HG03342 (cell line): ENCODE results near the gene MRPL58.

Experiments
- ATAC-seq: cut with Tn5 transposase; IDR thresholded peaks from one replicate; pipeline ENCODE4 v1.9.1; 2021; ENCODE audit warnings: mild to moderate bottlenecking, moderate library complexity; ENCODE audit not compliant: unreplicated experiment

MRPL58 gene

GRCh38 chr17:75046407-75047289 is 34.2 kb downstream of the MRPL58 start, which contains the start of the genes ATP5PD and KCTD2:
ATP5PD (minus strand) TSS chr17:75046969; CDS start chr17:75042650, 4,319 bp downstream.
KCTD2 (plus strand) TSS chr17:75047225; CDS start chr17:75047251, 26 bp downstream.
- peak; percentile 93 for ATAC-seq

GRCh38 chr17:75047398-75048098 is 35.1 kb downstream of the MRPL58 start:
- peak; percentile 12 for ATAC-seq

- no peak for ATAC-seq
These were observed 35.9 kb downstream of the MRPL58 start for GRCh38 chr17:75048249-75048878.

GRCh38 chr17:75049057-75049456 is 36.6 kb downstream of the MRPL58 start:
- ATAC-seq: no peak

GRCh38 chr17:75049706-75050105 is 37.2 kb downstream of the MRPL58 start:
- ATAC-seq: no peak

- ATAC-seq: no peak
These were observed 39.5 kb downstream of the MRPL58 start for GRCh38 chr17:75051941-75052340.

- ATAC-seq: no peak
These were observed 47.2 kb downstream of the MRPL58 start for GRCh38 chr17:75059369-75060345.

- ATAC-seq: no peak
These were observed 48.1 kb downstream of the MRPL58 start for GRCh38 chr17:75060434-75061054.

GRCh38 chr17:75061055-75061438 is 48.6 kb downstream of the MRPL58 start:
- no peak for ATAC-seq

GRCh38 chr17:75061618-75062017 is 49.1 kb downstream of the MRPL58 start:
- no peak for ATAC-seq

- no peak for ATAC-seq
These were observed 50.7 kb downstream of the MRPL58 start for GRCh38 chr17:75063201-75063600.

GRCh38 chr17:75063626-75064025 is 51.2 kb downstream of the MRPL58 start:
- no peak for ATAC-seq

GRCh38 chr17:75064040-75064439 is 51.6 kb downstream of the MRPL58 start:
- no peak for ATAC-seq

- no peak for ATAC-seq
These were observed 52.0 kb downstream of the MRPL58 start for GRCh38 chr17:75064460-75064859.

- ATAC-seq: no peak
These were observed 52.5 kb downstream of the MRPL58 start for GRCh38 chr17:75064867-75065561.

- no peak for ATAC-seq
These were observed 53.2 kb downstream of the MRPL58 start for GRCh38 chr17:75065562-75066151.

GRCh38 chr17:75067856-75068255 is 55.4 kb downstream of the MRPL58 start:
- ATAC-seq: no peak

GRCh38 chr17:75068750-75069149 is 56.3 kb downstream of the MRPL58 start:
- no peak for ATAC-seq

GRCh38 chr17:75069783-75070182 is 57.3 kb downstream of the MRPL58 start:
- no peak for ATAC-seq
